Liver (tissue), 3 donors: Measurements from ENCODE around the gene PNLIPRP2.

Source experiments
- ATF3 ChIP-seq: IDR thresholded peaks from 2 replicates; pipeline ENCODE4 v1.6.1; 2016; ENCODE audit warnings: antibody characterized with exemption
- CTCF ChIP-seq: fragments of 150-350 bp; IDR thresholded peaks from 2 replicates; pipeline ENCODE4 v1.5.1; 2017; ENCODE audit warnings: improper control_type of control experiment, low read depth, low read length; ENCODE audit not compliant: missing input control
- EGR1 ChIP-seq, 2 donors: IDR thresholded peaks; 2 replicates each; pipeline ENCODE4 v1.6.1; 2016 to 2018; ENCODE audit warnings: antibody characterized with exemption in 2 of 2, low read depth in 2 of 2
- FOXA2 ChIP-seq: IDR thresholded peaks from 2 replicates; pipeline ENCODE4 v1.6.1; 2016; ENCODE audit warnings: antibody characterized with exemption
- GABPA ChIP-seq, 2 donors: IDR thresholded peaks in 1 of 2; conservative IDR thresholded peaks in 1 of 2; 2 replicates each; pipeline ENCODE4 v1.6.1; 2016; ENCODE audit warnings: antibody characterized with exemption in 2 of 2, mild to moderate bottlenecking in 1 of 2, moderate library complexity in 1 of 2
- JUND ChIP-seq, 2 donors: IDR thresholded peaks; 2 replicates each; pipeline ENCODE4 v1.6.1; 2016; ENCODE audit warnings: antibody characterized with exemption in 2 of 2
- MAX ChIP-seq: IDR thresholded peaks from 2 replicates; pipeline ENCODE4 v1.6.1; 2016; ENCODE audit warnings: antibody characterized with exemption
- RAD21 ChIP-seq, 2 donors: IDR thresholded peaks; 2 replicates each; pipeline ENCODE4 v1.6.1; 2016; ENCODE audit warnings: antibody characterized with exemption in 2 of 2, mild to moderate bottlenecking in 2 of 2
- REST ChIP-seq: IDR thresholded peaks from 2 replicates; pipeline ENCODE4 v1.6.1; 2016; ENCODE audit warnings: antibody characterized with exemption, mild to moderate bottlenecking
- RXRA ChIP-seq, 2 donors: IDR thresholded peaks; 2 replicates each; pipeline ENCODE4 v1.6.1; 2017 to 2018; ENCODE audit warnings: antibody characterized with exemption in 2 of 2, mild to moderate bottlenecking in 1 of 2
- SP1 ChIP-seq: IDR thresholded peaks from 2 replicates; pipeline ENCODE4 v1.6.1; 2018; ENCODE audit warnings: antibody characterized with exemption, mild to moderate bottlenecking
- TAF1 ChIP-seq: conservative IDR thresholded peaks from 2 replicates; pipeline ENCODE4 v1.6.1; 2016; ENCODE audit warnings: antibody characterized with exemption, mild to moderate bottlenecking
- YY1 ChIP-seq: IDR thresholded peaks from 2 replicates; pipeline ENCODE4 v1.6.1; 2016; ENCODE audit warnings: antibody characterized with exemption, mild to moderate bottlenecking
- ZBTB33 ChIP-seq: IDR thresholded peaks from 2 replicates; pipeline ENCODE4 v1.6.1; 2016; ENCODE audit warnings: antibody characterized with exemption
- donor health status: healthy.
- donor health status: healthy.

GRCh38 chr10:116648903-116649302 is 28.1 kb downstream of the PNLIPRP2 start:
- TF ChIP-seq CTCF = no peak
- TF ChIP-seq JUND (IDR thresholded peaks at IDR 0.05) = no peak
- TF ChIP-seq REST = no peak
- TF ChIP-seq ZBTB33 = no peak
- no peak for TF ChIP-seq SP1
- TF ChIP-seq TAF1 = no peak
- TF ChIP-seq ATF3 = no peak
- no peak for TF ChIP-seq FOXA2
- no peak for TF ChIP-seq EGR1 (IDR thresholded peaks at IDR 0.05; ENCODE audit: low read depth in 2 of 2)
- no peak for TF ChIP-seq RAD21 (IDR thresholded peaks at IDR 0.05)
- TF ChIP-seq YY1 = no peak
- TF ChIP-seq GABPA (IDR thresholded peaks at IDR 0.05 in 1 of 2, conservative IDR thresholded peaks at IDR 0.05 in 1 of 2) = no peak
- no peak for TF ChIP-seq MAX
- TF ChIP-seq RXRA (IDR thresholded peaks at IDR 0.05) = no peak
